OCI-LY7 (cell line): Measurements from ENCODE around the gene HLA-E. TPM values are rescaled to one million over a fixed set of nuclear protein-coding genes. Genes with fewer than 3 reads are reported as not detected.
A peak's percentile ranks its signal among the peaks of the same experiment; 100 is the strongest.

Experiments used
- BruUV-seq: library from RNA; stranded (reverse); fragments of 400-500 nt; replicated peaks from 2 replicates; lab custom pipeline; 2021; lab: Mats Ljungman, UMichigan
- CTCF ChIA-PET: fragments of 300-600 bp; sonication (Branson Sonifier 250); formaldehyde crosslinking; loops from one replicate; lab custom pipeline; 2022; ENCODE audit warnings: antibody characterized with exemption; ENCODE audit not compliant: unreplicated experiment; lab: Charles Lee
- POLR2A ChIA-PET: fragments of 300-600 bp; sonication (Branson Sonifier 250); formaldehyde crosslinking; loops from one replicate; lab custom pipeline; 2022; ENCODE audit warnings: antibody characterized with exemption; lab: Charles Lee
- DNase-seq: peaks from one replicate; pipeline ENCODE4 v3.0.0-alpha.2; 2015; ENCODE audit warnings: low spot score
- H2AFZ ChIP-seq: fragments of 200-600 bp; sonication (generic), shearing (Covaris generic); 2 replicates; pipeline ENCODE4 v1.6.1; 2014; ENCODE audit warnings: mild to moderate bottlenecking, antibody characterized with exemption, low read length, moderate library complexity
- H3K27ac ChIP-seq: fragments of 200-600 bp; sonication (generic); 2 replicates; pipeline ENCODE4 v1.5.1; 2014; ENCODE audit warnings: mixed run types, low read depth, mild to moderate bottlenecking, moderate library complexity, low read length, inconsistent platforms; ENCODE audit not compliant: poor library complexity, severe bottlenecking
- H3K36me3 ChIP-seq: fragments of 200-600 bp; sonication (generic); 2 replicates; pipeline ENCODE4 v1.6.1; 2014; ENCODE audit warnings: mild to moderate bottlenecking, antibody characterized with exemption, low read length, moderate library complexity, mixed read lengths; ENCODE audit not compliant: insufficient read depth
- H3K4me1 ChIP-seq: fragments of 200-600 bp; sonication (generic); 2 replicates; pipeline ENCODE4 v1.5.1; 2014; ENCODE audit warnings: mild to moderate bottlenecking, low read length; ENCODE audit not compliant: insufficient read depth, poor library complexity, severe bottlenecking
- H3K4me2 ChIP-seq: fragments of 200-600 bp; sonication (generic); 2 replicates; pipeline ENCODE4 v1.6.1; 2014; ENCODE audit warnings: mild to moderate bottlenecking, low read length
- H3K4me3 ChIP-seq: fragments of 200-600 bp; sonication (generic); 2 replicates; pipeline ENCODE4 v1.5.1; 2014; ENCODE audit warnings: mild to moderate bottlenecking, low read depth, low read length; ENCODE audit not compliant: poor library complexity, severe bottlenecking
- H3K79me2 ChIP-seq: fragments of 200-600 bp; sonication (generic); 2 replicates; pipeline ENCODE4 v1.6.1; 2016; ENCODE audit warnings: low read depth, mild to moderate bottlenecking, low read length, moderate library complexity, mixed read lengths; ENCODE audit not compliant: insufficient read depth
- H3K9me2 ChIP-seq: fragments of 200-600 bp; sonication (generic); 2 replicates; pipeline ENCODE4 v1.6.1; 2016; ENCODE audit warnings: mild to moderate bottlenecking, low read length, mixed read lengths; ENCODE audit not compliant: insufficient read depth
- H3K9me3 ChIP-seq: fragments of 200-600 bp; sonication (generic); 2 replicates; pipeline ENCODE4 v1.6.1; 2014; ENCODE audit warnings: mild to moderate bottlenecking, mixed run types, low read length, mixed read lengths
- H4K20me1 ChIP-seq: fragments of 200-600 bp; sonication (generic); 2 replicates; pipeline ENCODE4 v1.6.1; 2014; ENCODE audit warnings: mild to moderate bottlenecking, antibody characterized with exemption, low read length, moderate library complexity, mixed read lengths; ENCODE audit not compliant: insufficient read depth
- CTCF ChIP-seq: fragments of 200-600 bp; sonication (generic); conservative IDR thresholded peaks from 2 replicates; pipeline ENCODE4 v1.5.1; 2014; ENCODE audit warnings: mild to moderate bottlenecking, antibody characterized with exemption, low read length, moderate library complexity, mixed read lengths
- EZH2phosphoT487 ChIP-seq: fragments of 200-600 bp; sonication (generic); IDR thresholded peaks from 2 replicates; pipeline ENCODE4 v1.6.1; 2018; ENCODE audit warnings: low read depth, borderline replicate concordance, mild to moderate bottlenecking, mixed run types, antibody characterized with exemption, low read length, moderate library complexity, mixed read lengths
- intact Hi-C: fragments of 100-400 bp; cut with micrococcal nuclease; formaldehyde crosslinking; loops from one replicate; pipeline ENCODE4 v1.10.0; 2022; ENCODE audit not compliant: unreplicated experiment
- total RNA-seq, 2 experiments: library from RNA; depleted of rRNA in 1 of 2; stranded (reverse); fragments of >200 nt in 1 of 2; shearing (Covaris generic) in 1 of 2; gene quantifications; 2 replicates each; pipeline ENCODE4 v1.2.3, GENCODE V29; 2014 to 2022

Gene HLA-E
- total RNA-seq, 2 experiments from 2014 or later, result 123 to 131 TPM

GRCh38 chr6:30511169-30511546 is 21.8 kb downstream of the HLA-E start:
- ChIA-PET CTCF (no interaction called here), POLR2A (interaction anchor here (0.9 to 2.5 kb wide), 5 partner anchors 8 to 104 kb away, joined by 3 to 10 read pairs (median 3); no protein-coding TSS in a partner anchor)
- Histone ChIP-seq H3K27ac (no peak overlapping the region), H3K4me1 (peaks cover 39% of the 10 kb centered on the region), H3K9me2 (no peaks in the 10 kb centered on the region), H3K4me3 (no peak overlapping the region), H3K9me3 (no peaks in the 10 kb centered on the region), H3K79me2 (no peaks in the 10 kb centered on the region), H4K20me1 (no peaks in the 10 kb centered on the region), H3K36me3 (no peaks in the 10 kb centered on the region), H2AFZ (no peak overlapping the region), H3K4me2 (no peak overlapping the region)
- DNase-seq, result no peak
- TF ChIP-seq EZH2phosphoT487 (no peak), CTCF (no peak)
- intact Hi-C loops, result no loop called here
- BruUV-seq, result no TSS peak

- no peaks in the 10 kb centered on the region for H3K9me3 ChIP-seq
- no peaks in the 10 kb centered on the region for H3K79me2 ChIP-seq
- ChIA-PET POLR2A (no interaction called here), CTCF (no interaction called here)
- TF ChIP-seq CTCF (no peak), EZH2phosphoT487 (no peak)
- H3K4me3 ChIP-seq, result no peak overlapping the region
- no peak overlapping the region for H3K27ac ChIP-seq
- intact Hi-C loops, result no loop called here
- H3K9me2 ChIP-seq, result no peaks in the 10 kb centered on the region
- DNase-seq, result no peak
- no peak overlapping the region for H3K4me2 ChIP-seq
- no peaks in the 10 kb centered on the region for H3K36me3 ChIP-seq
- H4K20me1 ChIP-seq, result no peaks in the 10 kb centered on the region
- peaks cover 32% of the 10 kb centered on the region for H3K4me1 ChIP-seq
- BruUV-seq, result no TSS peak
- no peak overlapping the region for H2AFZ ChIP-seq
Measured at GRCh38 chr6:30513451-30513850, 24.1 kb downstream of the HLA-E start.

- H3K4me2 ChIP-seq, result peak overlapping the region; percentile 29; the same call in 1 of the 2 replicates
- POLR2A ChIA-PET, result no interaction called here
- no peaks in the 10 kb centered on the region for H3K36me3 ChIP-seq
- no peaks in the 10 kb centered on the region for H3K9me3 ChIP-seq
- BruUV-seq, result no TSS peak
- peaks cover 15% of the 10 kb centered on the region for H3K4me1 ChIP-seq
- DNase-seq, result no peak
- CTCF ChIA-PET, result no interaction called here
- no peaks in the 10 kb centered on the region for H3K79me2 ChIP-seq
- no peaks in the 10 kb centered on the region for H3K9me2 ChIP-seq
- no peak overlapping the region for H3K27ac ChIP-seq
- H4K20me1 ChIP-seq, result no peaks in the 10 kb centered on the region
- intact Hi-C loops, result no loop called here
- H2AFZ ChIP-seq, result no peak overlapping the region
- TF ChIP-seq CTCF (no peak), EZH2phosphoT487 (no peak)
- no peak overlapping the region for H3K4me3 ChIP-seq
Measured at GRCh38 chr6:30515106-30515505, 25.8 kb downstream of the HLA-E start.
